Ecto neural progenitor cell (in vitro differentiated cells): ENCODE data around the gene AKAP12.

Experiments
- DNase-seq: peaks from one replicate; pipeline ENCODE4 v3.0.0-alpha.2; 2018; ENCODE audit warnings: low spot score

The AKAP12 gene

DNA sequence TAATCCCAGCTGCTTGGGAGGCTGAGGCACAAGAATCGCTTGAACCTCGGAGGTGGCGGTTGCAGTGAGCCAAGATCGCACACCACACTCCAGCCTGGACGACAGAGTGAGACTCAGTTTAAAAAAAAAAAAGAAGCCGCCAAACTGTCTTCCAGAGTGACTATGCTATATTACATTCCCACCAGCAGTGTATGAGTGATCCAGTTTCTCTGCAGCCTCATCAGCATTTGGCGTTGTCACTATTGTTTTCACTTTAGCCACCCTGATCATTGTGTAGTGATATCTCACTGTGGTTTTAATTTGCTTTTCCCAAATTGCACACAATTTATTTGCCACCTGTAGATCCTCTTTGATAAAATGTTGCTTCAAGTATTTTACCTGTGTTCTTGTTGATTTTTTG lies 6.0 kb upstream of the AKAP12 start:
- DNase-seq = no peak

DNA sequence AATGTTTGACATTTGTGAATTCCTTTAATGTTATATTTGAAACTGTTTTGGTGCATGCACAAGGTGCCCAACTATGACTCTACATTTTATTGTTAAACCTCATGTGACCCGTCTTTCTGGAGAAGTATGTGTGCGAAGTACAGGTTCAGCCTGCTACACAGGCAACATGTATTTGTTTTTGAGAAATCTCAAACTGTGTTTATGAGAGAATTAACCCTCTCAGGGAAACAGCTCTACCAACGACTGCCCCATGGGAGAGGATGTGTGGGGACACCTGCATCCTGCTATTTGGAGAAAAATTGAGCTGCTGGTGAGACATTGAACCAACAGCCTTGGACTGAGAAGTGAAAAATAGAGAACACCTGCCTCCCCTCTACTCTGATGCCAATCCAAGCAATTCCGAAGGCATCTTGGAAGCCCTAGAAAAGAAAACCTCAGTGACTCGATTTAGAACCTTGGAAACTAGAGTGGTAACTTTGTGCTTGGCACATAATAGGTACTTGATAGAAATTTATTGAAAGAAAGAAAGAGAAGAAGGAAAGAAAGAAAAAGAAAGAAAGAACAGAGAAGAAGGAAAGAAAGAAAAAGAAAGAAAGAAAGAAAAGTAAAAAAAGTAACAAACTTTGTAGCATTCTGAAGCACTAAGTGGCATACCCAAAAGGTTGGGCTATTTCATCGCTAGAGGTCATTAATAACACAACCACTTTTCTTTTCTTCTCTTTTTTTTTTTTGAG lies 2.9 kb upstream of the AKAP12 start:
- no peak for DNase-seq

DNA sequence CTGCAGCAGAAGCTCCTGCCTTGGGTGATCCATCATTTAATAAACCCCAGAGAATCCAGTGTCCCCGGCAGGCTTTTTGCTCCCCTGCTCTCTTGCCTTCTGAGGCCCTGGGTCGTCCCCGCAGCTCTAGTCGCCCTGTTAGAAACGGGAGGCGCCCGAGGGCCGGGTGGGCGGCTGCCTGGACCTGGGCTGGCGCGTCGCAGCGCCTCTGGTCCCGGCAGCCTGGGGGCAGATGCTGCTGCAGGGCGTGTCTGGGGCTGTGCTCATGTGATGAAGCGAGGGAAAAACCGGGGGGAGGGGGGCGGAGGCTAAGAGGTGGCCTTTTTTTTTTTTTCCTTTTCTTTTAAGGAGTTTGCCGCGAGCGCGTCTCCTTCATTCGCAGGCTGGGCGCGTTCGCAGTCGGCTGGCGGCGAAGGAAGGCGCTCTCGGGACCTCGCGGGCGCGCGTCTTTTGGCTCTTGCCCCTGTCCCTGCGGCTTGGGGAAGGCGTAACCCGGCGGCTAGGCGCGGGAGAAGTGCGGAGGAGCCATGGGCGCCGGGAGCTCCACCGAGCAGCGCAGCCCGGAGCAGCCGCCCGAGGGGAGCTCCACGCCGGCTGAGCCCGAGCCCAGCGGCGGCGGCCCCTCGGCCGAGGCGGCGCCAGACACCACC lies 394 bp downstream of the AKAP12 start:
- DNase-seq = peak; percentile 90

DNA sequence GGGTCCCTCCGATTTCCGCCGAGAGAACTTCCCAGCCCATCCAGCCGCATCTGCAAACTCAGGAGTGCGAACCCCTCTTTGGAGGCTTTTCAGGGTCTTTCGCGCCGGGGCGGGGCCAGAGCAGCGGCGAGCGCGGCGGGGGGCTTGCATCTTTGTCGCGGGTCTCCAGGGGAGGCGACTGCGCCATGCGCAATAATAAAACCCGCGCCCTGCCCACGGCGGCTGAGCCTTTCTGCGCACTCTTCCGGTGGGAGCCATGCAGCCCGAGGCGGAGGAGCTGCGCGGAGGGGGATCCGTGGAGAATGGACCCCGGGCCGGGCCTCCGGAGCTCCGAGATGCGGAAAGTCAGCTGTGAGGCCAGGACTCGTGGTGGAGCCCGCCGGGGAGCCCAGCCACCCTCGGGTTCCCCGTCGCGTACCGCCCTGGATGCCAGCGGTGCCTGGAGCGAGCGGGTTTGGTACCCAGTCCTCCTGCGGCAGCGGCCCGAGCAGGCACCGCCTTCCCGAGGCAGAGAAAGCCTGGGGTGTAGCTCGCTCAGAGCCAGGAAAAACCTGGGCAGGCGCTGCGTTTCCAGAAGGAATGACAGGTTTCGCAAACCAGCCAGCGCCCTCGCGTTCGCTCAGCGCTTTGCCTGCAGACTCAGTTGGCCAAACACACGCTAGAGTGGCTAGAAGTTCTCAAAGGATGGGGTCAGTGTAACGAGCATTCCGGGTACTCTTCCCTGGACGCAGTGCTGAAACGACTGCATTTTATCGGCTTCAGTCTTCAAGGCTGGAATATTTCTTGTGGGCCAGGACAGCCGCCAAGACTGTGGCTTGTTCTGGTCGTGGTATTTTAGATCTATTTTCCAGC lies 1.2 kb downstream of the AKAP12 start:
- DNase-seq = peak; percentile 75

DNA sequence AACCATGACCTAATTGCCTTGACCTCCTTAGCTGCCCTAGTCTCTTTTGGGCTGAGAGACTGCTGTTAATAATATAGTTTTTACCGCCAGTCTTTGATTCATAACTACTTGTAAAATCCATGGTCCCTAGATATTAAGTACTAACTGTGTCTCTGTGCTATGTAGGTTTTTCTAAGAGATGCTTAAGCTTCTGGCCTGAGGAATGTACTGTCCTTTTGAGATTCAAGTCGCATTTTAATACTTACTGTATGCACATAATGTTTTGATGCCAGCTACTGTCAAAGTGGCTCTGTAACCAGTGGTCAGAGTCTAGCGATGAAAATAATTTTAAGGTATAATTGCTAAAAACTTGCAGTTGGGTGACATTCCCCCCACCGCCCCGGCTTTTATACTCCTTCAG lies 2.1 kb downstream of the AKAP12 start:
- no peak for DNase-seq

DNA sequence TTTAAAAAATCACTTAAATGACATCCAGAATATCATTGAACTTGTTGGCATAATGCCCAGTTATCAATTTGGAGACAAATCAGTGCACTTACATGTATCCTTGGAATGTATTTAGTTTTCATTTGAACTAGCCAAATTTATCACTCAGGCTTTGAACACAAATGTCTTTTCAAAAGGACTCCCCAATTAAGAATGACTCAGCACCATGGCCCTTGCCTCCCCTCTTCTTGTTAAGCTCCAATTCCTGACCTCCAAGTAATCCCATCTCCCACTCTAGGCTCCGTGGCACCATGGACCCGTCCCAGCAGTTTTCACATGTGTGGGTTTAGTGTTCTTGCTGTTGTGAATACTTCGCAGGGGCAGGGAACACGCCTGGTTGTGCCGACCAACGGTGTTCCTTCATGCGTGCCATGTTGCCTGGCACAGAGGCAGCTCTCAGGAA lies 2.7 kb downstream of the AKAP12 start:
- DNase-seq = peak; percentile 48

DNA sequence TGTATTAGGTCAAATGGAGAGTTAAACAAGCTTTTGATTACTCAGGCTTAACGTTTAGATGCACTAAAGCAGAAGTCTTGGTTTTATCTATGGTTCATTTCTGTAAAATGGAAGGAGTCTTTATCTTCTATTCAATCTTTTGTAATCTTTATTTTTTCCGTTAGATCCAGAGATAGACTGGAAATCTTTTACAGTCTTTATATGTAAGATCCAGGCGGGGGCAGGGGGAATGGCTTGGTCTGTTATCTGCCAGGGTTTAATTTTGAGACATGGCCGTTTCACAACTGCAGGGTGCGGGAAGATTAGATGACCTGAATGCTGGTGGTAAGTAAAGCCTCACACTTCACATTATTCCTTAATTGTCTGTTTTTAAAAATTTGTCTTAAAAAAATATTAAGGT lies 3.7 kb downstream of the AKAP12 start:
- no peak for DNase-seq

DNA sequence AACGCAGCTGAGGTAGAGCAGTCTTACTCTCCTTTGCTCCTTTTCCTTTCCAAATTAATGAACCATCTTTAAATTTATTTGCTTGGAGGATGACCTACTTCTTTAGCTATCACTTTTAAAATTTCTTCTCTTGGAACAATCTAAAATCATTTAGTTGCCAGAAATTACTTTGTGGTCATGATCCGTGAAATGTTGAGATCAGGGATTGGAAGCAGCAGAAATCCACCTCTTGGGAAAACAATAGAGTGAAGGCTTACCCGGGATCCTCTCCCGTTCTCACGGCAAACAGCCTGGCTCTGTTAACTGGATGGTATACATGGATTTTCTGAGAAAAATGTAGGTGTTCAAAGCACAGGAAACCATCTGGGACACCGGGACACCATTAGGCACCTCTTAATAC lies 7.7 kb downstream of the AKAP12 start:
- DNase-seq = no peak

DNA sequence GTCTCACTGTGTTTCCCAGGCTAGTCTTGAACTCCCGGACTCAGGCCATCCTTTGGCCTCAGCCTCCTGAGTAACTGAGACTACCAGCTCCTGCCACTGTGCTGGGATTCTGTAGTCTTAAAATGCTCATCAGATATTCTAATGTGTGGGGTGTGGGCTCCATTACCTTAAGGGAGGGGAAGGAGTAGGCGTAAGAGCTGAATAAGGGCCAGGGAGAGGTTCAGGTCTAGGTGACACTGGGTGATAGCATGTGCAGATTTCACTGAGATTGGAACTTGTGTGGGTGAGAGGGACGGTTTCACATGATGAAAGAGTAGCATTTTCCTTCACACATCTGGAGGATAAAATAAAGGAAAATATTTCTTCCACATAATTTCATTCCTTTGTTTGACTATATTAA lies 8.5 kb downstream of the AKAP12 start:
- DNase-seq = no peak

DNA sequence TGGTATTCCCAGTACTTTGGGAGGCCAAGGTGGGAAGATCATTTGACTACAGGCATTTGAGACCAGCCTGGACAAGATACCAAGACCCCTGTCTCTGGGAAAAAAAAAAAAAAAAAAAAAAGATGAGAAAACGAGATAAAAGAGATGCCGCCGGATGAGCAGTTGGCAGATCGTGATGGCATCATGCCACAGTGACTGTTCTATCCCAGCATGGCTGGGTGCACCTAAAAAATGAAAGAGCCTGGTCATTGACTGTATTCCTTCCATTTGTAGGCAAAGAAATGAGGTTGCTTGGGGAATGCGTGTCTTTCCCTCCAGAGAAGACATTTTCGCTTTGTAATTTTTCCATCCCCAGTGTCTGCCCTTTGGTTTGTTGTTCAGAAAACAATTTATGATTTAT lies 12.9 kb downstream of the AKAP12 start:
- no peak for DNase-seq

DNA sequence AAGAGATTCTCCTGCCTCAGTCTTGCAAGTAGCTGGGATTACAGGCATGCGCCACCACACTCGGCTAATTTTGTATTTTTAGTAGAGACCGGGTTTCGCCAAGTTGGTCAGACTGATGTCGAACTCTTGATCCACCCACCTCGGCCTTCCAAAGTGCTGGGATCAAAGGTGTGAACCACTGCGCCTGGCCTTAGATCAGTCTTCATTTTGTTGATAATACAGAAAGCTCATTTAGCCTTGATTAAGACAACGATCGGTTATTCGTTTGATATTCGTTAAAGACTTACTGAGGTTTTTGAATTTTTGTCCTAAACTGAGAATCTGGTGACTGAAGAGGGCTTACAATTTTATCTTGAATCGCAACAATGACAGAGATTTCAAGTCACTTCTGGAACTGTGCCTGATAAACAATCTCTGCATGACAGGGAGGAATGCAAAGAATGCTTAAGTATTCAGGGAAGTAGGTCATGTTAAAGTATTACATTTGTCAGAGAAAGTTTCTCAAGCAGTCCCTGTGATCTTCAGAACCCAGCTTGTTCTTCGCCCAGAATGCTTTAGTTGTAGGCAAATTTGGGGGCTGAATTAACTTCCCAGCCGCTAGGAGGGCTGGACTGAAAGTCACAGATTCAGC lies 14.8 kb downstream of the AKAP12 start:
- no peak for DNase-seq

DNA sequence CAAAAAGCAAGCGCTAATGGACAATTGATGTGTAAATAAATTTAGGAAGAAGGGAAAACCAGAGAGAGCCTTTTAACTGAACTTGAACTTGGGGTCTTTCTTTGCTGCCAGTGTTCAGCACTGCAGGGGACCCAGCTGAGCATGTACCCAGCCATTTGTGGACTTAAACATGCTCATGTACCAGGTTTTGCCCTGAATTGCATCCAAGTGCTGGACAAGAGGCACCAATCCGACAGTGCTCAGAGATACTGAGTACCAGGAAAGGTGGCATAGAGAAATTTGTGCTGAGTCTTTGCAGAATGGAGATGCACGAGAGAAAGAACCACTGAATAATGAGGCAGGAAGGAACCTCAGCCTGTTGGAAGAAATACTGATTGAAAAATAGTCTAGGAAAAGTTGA lies 16.0 kb downstream of the AKAP12 start:
- DNase-seq = no peak

DNA sequence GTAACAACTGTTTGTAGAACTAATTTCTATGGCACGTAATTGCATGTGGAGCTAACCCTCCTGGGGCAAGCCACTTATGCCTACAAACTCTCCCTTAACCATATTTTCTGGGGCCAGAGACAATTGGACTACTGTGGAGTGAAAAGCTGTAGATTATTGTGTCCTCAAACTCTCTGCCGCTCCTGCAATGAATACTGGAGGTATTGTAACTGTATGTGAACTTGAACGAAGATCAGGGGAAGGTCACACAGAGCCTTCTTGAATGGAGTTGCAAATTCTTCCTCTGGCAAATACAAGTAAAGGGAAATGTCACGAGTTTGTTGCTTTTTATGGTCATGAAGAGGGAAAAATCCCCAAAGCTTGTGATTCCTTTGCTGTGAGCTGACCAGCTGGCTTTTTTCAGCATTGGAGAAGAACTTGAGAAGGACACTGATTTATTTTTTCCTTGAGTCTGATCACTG lies 18.2 kb downstream of the AKAP12 start:
- DNase-seq = no peak

DNA sequence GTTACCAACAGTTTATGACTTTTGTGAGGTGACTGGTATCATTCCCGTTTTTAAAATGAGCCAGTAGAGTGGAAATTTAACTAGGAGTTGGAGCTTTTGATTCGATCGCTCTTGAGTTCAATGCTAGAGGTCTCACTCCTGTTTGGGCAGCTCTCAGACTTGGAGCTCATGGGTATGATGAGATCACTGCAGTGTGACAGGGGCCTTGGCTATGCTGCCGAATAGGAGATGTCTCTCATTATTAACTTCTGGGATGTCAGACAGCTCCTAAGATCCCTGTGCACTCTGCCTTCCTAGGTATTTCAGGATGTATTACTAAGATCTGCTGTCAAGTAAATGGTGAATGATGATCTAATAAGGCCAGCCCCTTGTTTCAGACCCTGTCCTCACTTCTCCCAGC lies 20.4 kb downstream of the AKAP12 start:
- no peak for DNase-seq

DNA sequence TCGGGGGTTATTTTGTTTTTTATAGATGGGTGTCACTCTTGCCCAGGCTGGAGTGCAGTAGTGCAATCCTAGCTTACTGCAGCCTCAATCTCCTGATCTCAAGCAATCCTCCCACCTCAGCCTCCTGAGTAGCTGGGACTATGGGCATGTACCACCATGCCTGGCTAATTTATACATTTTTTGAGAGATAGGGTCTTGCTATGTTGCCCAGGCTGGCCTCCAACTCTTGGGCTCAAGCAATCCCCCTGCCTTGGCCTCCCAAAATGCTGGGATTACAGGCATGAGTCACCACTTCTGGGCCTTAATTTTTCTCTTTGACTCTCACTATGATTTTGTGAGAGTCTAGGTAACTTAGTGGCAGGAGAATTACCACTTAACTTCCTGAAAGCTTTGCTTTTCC lies 23.3 kb downstream of the AKAP12 start:
- DNase-seq = no peak

DNA sequence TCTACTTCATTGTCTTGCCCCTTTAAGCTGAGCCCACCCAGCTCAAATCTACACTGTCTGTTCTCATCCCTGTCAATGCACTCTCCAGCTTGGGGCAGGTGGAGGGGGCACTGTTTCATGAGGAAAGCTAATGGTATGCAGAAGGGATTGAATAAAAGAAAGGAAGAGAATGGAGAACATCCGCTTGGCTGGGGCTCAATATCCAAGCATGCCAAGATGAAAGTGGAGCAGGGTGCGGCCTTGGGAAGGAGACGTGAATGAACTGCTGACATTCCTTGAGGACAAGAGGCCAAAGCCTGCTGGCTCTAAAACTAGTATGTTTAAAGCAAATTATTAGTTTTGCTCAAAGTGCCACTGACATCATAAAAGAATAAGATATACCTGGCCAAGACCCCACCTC lies 24.2 kb downstream of the AKAP12 start:
- DNase-seq = no peak

DNA sequence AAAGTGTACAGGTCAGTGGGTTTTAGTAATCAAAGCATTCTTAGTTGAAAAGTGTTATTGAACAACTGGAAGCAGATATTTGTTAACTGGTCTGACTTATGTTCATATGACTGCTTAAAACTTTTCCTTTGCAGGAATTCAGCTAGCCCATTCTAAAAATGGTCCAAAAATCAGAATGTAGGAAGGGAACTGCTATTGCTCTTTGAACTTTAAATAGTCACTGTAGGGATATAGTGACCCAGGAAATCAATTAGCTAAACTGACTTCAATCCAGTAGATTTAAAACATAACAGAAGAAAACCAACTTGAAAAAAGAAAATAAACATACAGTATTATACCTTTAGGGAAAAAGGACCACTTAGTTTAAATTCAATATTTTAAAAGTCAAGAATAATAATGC lies 25.5 kb downstream of the AKAP12 start:
- no peak for DNase-seq

DNA sequence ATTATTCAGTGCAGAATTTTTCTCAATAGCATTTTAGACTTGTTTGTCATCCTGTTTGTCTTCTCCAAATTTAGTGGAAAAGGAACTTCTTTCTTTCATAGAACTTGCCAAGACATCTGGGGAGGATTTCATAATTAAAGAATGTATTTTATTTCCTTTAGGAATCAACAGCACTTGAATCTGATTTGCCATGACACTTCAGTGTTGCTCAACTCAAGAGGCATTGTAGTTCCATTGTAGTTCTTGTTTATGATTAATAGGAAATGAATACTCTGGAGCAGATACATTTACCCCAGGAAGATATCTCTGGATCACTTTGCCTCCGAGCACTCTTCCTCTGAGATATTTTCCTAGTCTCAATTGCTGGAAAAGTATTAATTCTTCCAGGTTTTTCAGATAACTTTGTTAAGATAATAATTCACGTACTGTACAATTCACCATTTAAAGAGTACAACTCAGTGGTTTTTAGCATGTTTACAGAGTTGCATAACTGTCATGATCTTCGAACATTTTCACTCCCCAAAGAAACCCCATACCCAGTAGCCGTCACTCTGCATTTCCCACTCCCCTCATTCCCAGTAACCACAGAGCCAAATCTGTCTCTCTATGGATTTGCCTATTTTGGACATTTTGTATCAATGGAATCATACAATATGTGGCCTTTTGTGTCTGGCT lies 29.7 kb downstream of the AKAP12 start:
- no peak for DNase-seq

DNA sequence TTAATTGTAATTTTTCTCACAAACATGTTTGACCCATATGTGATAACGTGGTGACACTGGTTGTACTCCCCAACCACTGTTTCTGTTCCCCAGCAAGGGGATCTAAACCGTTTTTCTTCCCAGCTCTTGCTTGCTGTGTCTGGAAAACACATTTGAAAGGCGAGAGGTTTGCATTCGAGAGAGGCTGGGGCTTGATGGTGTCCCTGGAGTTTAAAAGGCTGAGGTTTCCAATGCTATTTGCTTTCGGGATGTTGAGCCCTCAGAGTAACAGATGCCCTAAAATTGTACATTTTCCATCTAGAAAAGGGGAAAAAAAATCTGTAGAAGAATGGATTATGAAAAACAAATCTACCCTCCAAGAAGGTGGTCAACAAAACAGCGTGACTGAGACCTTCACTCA lies 35.4 kb downstream of the AKAP12 start:
- no peak for DNase-seq

DNA sequence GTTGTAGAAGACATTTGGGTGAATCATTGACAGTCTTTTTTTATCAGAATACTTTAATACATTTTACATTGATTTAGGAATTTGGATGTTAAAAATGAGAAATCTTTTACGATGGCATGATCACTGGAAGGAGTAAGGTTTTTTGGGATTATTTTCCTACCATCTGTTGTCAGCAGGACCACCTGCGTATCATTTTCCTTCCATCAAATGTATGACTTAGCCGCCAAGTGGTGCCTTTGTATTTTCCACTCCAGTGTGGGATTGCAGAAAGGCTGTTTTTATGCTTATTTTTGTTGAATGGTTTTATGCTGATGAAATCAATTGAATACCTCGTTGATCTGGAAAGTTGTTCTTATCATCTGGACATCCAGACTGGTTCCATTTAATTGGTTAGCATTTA lies 35.8 kb downstream of the AKAP12 start:
- DNase-seq = no peak

DNA sequence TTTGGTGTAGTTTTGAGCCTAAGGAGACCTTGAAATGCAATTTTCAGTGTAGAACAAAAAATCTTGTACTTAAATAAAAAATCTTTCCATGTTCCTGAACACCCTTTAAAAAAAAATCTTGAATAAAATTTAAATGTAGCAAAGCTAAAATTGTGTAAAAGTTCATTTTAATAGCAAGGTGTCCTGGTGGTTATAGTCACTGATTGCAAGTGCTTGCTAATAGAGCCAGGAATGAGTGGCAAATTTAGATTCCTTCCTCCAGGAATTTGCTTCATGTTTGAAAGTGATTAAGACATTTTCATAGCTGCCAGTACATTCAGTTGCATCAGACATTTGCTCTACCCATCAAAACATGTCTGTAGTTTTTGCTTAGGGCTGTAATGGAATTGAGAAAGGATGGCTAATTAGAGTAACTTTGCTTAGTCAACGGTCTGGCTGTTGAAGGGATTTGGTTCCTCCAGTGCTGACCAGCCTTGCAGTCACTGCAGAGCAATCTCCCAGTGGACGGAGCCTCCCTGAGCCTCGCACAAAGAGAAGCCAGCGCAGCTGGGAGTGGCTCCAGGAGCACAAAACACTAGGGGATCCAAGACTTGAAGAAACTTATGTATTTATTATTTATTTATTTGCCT lies 36.5 kb downstream of the AKAP12 start:
- DNase-seq = peak; percentile 68
